Prostate gland (tissue), 2 donors: ENCODE data around the gene C1orf198.

Experiments
- POLR2A ChIP-seq: fragments of 450-650 bp; IDR thresholded peaks from one replicate; pipeline ENCODE4 v1.6.1; 2016; ENCODE audit warnings: antibody characterized with exemption, mild to moderate bottlenecking
- POLR2AphosphoS5 ChIP-seq: sonication (generic); formaldehyde crosslinking; IDR thresholded peaks from one replicate; pipeline ENCODE4 v1.6.1; 2017; ENCODE audit warnings: antibody characterized with exemption
- TF ChIP-seq, protein P1 (sequence below), 4 experiments: fragments of 200-600 bp in 2 of 4; fragments of 450-650 bp in 2 of 4; sonication (generic) in 2 of 4; IDR thresholded peaks; 1 replicate in 3 of 4; 2 replicates in 1 of 4; pipeline ENCODE4 v1.5.1; 2016 to 2019; ENCODE audit warnings: antibody characterized with exemption in 4 of 4, mild to moderate bottlenecking in 2 of 4, moderate library complexity in 2 of 4

DNA sequence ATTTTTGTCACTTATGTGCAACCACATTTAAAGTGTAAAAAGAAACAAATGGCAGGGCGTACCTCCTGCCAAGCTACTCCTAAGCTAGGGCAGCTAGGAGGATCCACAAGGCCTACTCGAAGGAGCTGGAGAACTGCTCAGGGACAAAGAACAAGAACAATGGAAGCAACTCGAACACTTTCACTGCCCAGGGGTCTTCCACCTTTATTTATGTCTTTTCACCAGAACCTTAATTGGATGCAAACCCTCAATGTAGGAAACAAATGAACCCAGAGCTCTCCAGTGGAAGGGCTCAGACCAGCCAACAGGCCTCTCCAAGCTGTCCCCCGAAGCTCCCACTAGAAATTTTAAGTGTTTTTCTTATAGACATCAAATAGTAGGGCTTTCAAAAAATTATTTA lies 39.9 kb downstream of the C1orf198 start:
- TF ChIP-seq, protein P1, sequence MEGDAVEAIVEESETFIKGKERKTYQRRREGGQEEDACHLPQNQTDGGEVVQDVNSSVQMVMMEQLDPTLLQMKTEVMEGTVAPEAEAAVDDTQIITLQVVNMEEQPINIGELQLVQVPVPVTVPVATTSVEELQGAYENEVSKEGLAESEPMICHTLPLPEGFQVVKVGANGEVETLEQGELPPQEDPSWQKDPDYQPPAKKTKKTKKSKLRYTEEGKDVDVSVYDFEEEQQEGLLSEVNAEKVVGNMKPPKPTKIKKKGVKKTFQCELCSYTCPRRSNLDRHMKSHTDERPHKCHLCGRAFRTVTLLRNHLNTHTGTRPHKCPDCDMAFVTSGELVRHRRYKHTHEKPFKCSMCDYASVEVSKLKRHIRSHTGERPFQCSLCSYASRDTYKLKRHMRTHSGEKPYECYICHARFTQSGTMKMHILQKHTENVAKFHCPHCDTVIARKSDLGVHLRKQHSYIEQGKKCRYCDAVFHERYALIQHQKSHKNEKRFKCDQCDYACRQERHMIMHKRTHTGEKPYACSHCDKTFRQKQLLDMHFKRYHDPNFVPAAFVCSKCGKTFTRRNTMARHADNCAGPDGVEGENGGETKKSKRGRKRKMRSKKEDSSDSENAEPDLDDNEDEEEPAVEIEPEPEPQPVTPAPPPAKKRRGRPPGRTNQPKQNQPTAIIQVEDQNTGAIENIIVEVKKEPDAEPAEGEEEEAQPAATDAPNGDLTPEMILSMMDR (IDR thresholded peaks at IDR 0.05), result no peak
- TF ChIP-seq POLR2AphosphoS5, result no peak
- TF ChIP-seq POLR2A, result no peak
